Osteoblast (primary cell): ENCODE data around the gene TELO2. TPM values are rescaled to one million over a fixed set of nuclear protein-coding genes. Genes with fewer than 3 reads are reported as not detected.

Experiments used
- DNase-seq: peaks from one replicate; pipeline ENCODE4 v3.0.0; 2011; ENCODE audit warnings: low spot score, mixed read lengths; ENCODE audit not compliant: insufficient read length; ENCODE audit errors: missing footprints
- H2AFZ ChIP-seq: 2 replicates; pipeline ENCODE4 v1.6.0; 2011; ENCODE audit warnings: mild to moderate bottlenecking, low read length
- H3K27ac ChIP-seq: 2 replicates; pipeline ENCODE4 v1.5.1; 2011; ENCODE audit warnings: mild to moderate bottlenecking, low read depth, low read length, moderate library complexity
- H3K27me3 ChIP-seq: 2 replicates; pipeline ENCODE4 v1.6.0; 2012; ENCODE audit warnings: mild to moderate bottlenecking, control low read depth, inconsistent platforms, low read length, moderate library complexity; ENCODE audit not compliant: insufficient read depth
- H3K36me3 ChIP-seq: 2 replicates; pipeline ENCODE4 v1.5.1; 2011; ENCODE audit warnings: mild to moderate bottlenecking, low read length, control low read depth, moderate library complexity; ENCODE audit not compliant: insufficient read depth
- H3K4me1 ChIP-seq: 2 replicates; pipeline ENCODE4 v1.5.1; 2011; ENCODE audit warnings: mild to moderate bottlenecking, low read length, control low read depth, moderate library complexity; ENCODE audit not compliant: insufficient read depth
- H3K4me2 ChIP-seq: 2 replicates; pipeline ENCODE4 v1.6.0; 2011; ENCODE audit warnings: mild to moderate bottlenecking, low read length; ENCODE audit not compliant: insufficient read depth
- H3K4me3 ChIP-seq: fragments of 200-600 bp; sonication (generic); 3 replicates; pipeline ENCODE4 v1.5.1; 2012; ENCODE audit warnings: mild to moderate bottlenecking, low read length, inconsistent platforms; ENCODE audit not compliant: insufficient read depth
- H3K79me2 ChIP-seq: 2 replicates; pipeline ENCODE4 v1.6.0; 2012; ENCODE audit warnings: mild to moderate bottlenecking, low read length, control low read depth, inconsistent platforms; ENCODE audit not compliant: insufficient read depth
- H3K9me3 ChIP-seq: 2 replicates; pipeline ENCODE4 v1.5.1; 2011; ENCODE audit warnings: low read depth, low read length, control low read depth
- H4K20me1 ChIP-seq: 2 replicates; pipeline ENCODE4 v1.6.0; 2012; ENCODE audit warnings: mild to moderate bottlenecking, low read length, control low read depth; ENCODE audit not compliant: insufficient read depth
- total RNA-seq: library from RNA; depleted of rRNA; stranded (reverse); fragments of >200 nt; gene quantifications from 2 replicates; pipeline ENCODE4 v1.2.3, GENCODE V29; 2012
- TF ChIP-seq, protein P1 (sequence below): IDR thresholded peaks from 2 replicates; pipeline ENCODE4 v1.5.1; 2011; ENCODE audit warnings: mild to moderate bottlenecking, low read depth, low read length, moderate library complexity; ENCODE audit errors: extremely low read depth

TELO2 gene
- total RNA-seq, 1 donor, result 18.1 TPM

DNA sequence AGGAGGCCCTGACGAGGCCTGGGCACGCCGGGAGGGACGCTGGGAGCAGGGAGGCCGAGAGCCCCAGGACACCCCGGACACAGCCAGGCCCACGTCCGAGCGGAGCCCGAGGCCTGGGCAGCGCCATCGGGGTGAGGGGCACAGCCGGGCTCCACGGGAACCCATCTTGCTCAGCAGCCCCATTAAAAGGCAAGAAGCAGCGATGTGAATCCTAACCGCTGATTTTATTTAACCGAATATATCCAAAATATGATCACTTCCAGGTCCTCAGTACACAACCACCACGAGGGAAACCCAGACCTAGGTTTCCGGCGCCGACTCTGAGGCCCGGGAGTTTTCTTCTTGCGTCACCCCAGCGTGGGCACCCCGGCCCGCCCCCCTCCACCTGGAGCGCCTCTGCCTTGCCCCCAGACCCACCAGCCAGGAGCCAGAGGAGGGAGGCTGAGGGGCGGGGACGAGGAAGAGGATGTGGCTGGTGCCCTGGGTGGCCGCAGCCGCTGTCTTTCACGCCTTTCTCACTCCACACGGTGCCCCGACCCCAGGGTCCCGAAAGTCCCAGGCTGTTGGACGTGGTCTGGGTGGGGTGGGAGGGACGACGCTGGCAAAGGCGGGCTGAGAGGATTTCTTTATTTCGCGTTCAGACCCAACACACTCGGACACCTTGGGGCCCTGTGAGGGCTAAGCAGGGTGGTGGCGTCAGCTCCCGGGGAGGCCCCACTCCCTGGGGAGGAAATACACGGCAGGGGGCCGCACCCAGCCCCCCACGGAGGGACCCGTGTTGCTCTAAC lies 48.2 kb upstream of the TELO2 start:
- Histone ChIP-seq H3K9me3 (no peaks in the 10 kb centered on the region), H3K4me3 (no peak overlapping the region), H4K20me1 (no peaks in the 10 kb centered on the region), H2AFZ (no peak overlapping the region), H3K36me3 (no peaks in the 10 kb centered on the region), H3K79me2 (no peaks in the 10 kb centered on the region), H3K27ac (no peak overlapping the region), H3K4me2 (no peak overlapping the region), H3K27me3 (no peaks in the 10 kb centered on the region), H3K4me1 (no peaks in the 10 kb centered on the region)
- no peak for DNase-seq
- TF ChIP-seq, protein P1, sequence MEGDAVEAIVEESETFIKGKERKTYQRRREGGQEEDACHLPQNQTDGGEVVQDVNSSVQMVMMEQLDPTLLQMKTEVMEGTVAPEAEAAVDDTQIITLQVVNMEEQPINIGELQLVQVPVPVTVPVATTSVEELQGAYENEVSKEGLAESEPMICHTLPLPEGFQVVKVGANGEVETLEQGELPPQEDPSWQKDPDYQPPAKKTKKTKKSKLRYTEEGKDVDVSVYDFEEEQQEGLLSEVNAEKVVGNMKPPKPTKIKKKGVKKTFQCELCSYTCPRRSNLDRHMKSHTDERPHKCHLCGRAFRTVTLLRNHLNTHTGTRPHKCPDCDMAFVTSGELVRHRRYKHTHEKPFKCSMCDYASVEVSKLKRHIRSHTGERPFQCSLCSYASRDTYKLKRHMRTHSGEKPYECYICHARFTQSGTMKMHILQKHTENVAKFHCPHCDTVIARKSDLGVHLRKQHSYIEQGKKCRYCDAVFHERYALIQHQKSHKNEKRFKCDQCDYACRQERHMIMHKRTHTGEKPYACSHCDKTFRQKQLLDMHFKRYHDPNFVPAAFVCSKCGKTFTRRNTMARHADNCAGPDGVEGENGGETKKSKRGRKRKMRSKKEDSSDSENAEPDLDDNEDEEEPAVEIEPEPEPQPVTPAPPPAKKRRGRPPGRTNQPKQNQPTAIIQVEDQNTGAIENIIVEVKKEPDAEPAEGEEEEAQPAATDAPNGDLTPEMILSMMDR, result no peak

GRCh38 chr16:1445518-1446203 lies 47.5 kb upstream of the TELO2 start:
- Histone ChIP-seq H3K36me3 (no peaks in the 10 kb centered on the region), H2AFZ (no peak overlapping the region), H3K4me1 (no peaks in the 10 kb centered on the region), H3K79me2 (no peaks in the 10 kb centered on the region), H3K4me2 (no peak overlapping the region), H3K27ac (no peak overlapping the region), H4K20me1 (no peaks in the 10 kb centered on the region), H3K27me3 (no peaks in the 10 kb centered on the region), H3K9me3 (no peaks in the 10 kb centered on the region), H3K4me3 (no peak overlapping the region)
- TF ChIP-seq, protein P1, result no peak
- no peak for DNase-seq

- TF ChIP-seq, protein P1, result no peak
- H3K27me3 ChIP-seq, result no peaks in the 10 kb centered on the region
Observed at GRCh38 chr16:1446296-1447080, 46.7 kb upstream of the TELO2 start.

DNA sequence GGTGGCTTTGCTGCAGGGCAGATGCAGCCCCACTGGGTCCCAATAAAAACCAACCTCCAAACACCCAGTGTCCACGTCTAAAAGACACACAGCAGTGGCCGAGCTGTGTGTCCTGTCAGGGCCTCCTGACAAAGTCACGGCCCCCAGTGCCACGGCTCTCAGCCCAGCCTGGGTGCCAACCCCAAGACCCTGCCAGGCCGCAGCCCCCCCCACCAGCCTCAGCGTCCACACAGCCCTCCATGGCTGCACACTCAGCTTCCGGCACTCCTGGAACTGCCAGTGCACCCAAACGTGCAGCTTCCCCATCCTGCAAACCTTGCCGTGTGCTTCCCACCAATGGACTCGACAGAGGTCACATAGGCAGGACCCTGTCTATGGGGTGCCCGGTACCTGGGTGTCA lies 45.2 kb upstream of the TELO2 start:
- Histone ChIP-seq H3K4me1 (no peaks in the 10 kb centered on the region), H3K4me2 (no peak overlapping the region), H3K4me3 (no peak overlapping the region), H3K36me3 (peaks cover 8% of the 10 kb centered on the region), H3K79me2 (no peaks in the 10 kb centered on the region), H3K27me3 (no peaks in the 10 kb centered on the region), H3K9me3 (no peaks in the 10 kb centered on the region), H4K20me1 (no peaks in the 10 kb centered on the region), H3K27ac (no peak overlapping the region), H2AFZ (no peak overlapping the region)
- TF ChIP-seq, protein P1, result no peak
- no peak for DNase-seq

More at GRCh38 chr16:1446296-1447080, 46.7 kb upstream of the TELO2 start:
- no peaks in the 10 kb centered on the region for H3K9me3 ChIP-seq
- no peak overlapping the region for H3K27ac ChIP-seq
- no peaks in the 10 kb centered on the region for H4K20me1 ChIP-seq
- no peaks in the 10 kb centered on the region for H3K4me1 ChIP-seq
- H3K4me2 ChIP-seq, result no peak overlapping the region
- no peaks in the 10 kb centered on the region for H3K79me2 ChIP-seq
- H2AFZ ChIP-seq, result no peak overlapping the region
- H3K4me3 ChIP-seq, result no peak overlapping the region
- peaks cover 7% of the 10 kb centered on the region for H3K36me3 ChIP-seq
- no peak for DNase-seq
